Measurements from ENCODE around the gene CC2D2A.

The CC2D2A gene

GRCh38 chr4:15469402-15470127, at the start of gene CC2D2A:
Gene CC2D2A, plus strand, starts transcription at chr4:15469882. Its CDS starts 6,051 bp downstream, at chr4:15475933.
- no peak for DNase-seq (ENCODE audit: low read depth)

GRCh38 chr4:15420642-15421041, 49.0 kb upstream of the CC2D2A start:
- no peak for DNase-seq (ENCODE audit: low read depth)

GRCh38 chr4:15423285-15423711, 46.4 kb upstream of the CC2D2A start:
- no peak for DNase-seq (ENCODE audit: low read depth)

- no peak for DNase-seq (ENCODE audit: low read depth)
Measured at GRCh38 chr4:15425520-15425919, 44.2 kb upstream of the CC2D2A start.

- DNase-seq (ENCODE audit: low read depth), result no peak
Measured at GRCh38 chr4:15427161-15427560, 42.5 kb upstream of the CC2D2A start.

GRCh38 chr4:15427701-15428100, 42.0 kb upstream of the CC2D2A start, which contains the start of gene C1QTNF7:
Gene C1QTNF7, plus strand, starts transcription at chr4:15428033. Its CDS starts 7,711 bp downstream, at chr4:15435744.
- no peak for DNase-seq (ENCODE audit: low read depth)

- DNase-seq (ENCODE audit: low read depth), result no peak
Measured at GRCh38 chr4:15428611-15429010, 41.1 kb upstream of the CC2D2A start.

GRCh38 chr4:15434091-15434490, 35.6 kb upstream of the CC2D2A start:
- no peak for DNase-seq (ENCODE audit: low read depth)

GRCh38 chr4:15434676-15435075, 35.0 kb upstream of the CC2D2A start:
- DNase-seq (ENCODE audit: low read depth), result no peak

- DNase-seq (ENCODE audit: low read depth), result no peak
Measured at GRCh38 chr4:15436513-15436912, 33.2 kb upstream of the CC2D2A start.

GRCh38 chr4:15438939-15439524, 30.6 kb upstream of the CC2D2A start:
- no peak for DNase-seq (ENCODE audit: low read depth)

- no peak for DNase-seq (ENCODE audit: low read depth)
Measured at GRCh38 chr4:15443371-15444160, 26.1 kb upstream of the CC2D2A start.

- no peak for DNase-seq (ENCODE audit: low read depth)
Measured at GRCh38 chr4:15444276-15444675, 25.4 kb upstream of the CC2D2A start.

- no peak for DNase-seq (ENCODE audit: low read depth)
Measured at GRCh38 chr4:15444879-15445547, 24.7 kb upstream of the CC2D2A start.

GRCh38 chr4:15451181-15451865, 18.4 kb upstream of the CC2D2A start:
- DNase-seq (ENCODE audit: low read depth), result no peak

- DNase-seq (ENCODE audit: low read depth), result no peak
Measured at GRCh38 chr4:15451866-15452765, 17.6 kb upstream of the CC2D2A start.

- DNase-seq (ENCODE audit: low read depth), result no peak
Measured at GRCh38 chr4:15455290-15455689, 14.4 kb upstream of the CC2D2A start.

- no peak for DNase-seq (ENCODE audit: low read depth)
Measured at GRCh38 chr4:15457406-15458201, 12.1 kb upstream of the CC2D2A start.

GRCh38 chr4:15458616-15459015, 11.1 kb upstream of the CC2D2A start:
- no peak for DNase-seq (ENCODE audit: low read depth)

- DNase-seq (ENCODE audit: low read depth), result no peak
Measured at GRCh38 chr4:15459706-15460105, 10.0 kb upstream of the CC2D2A start.
